Endodermal cell (in vitro differentiated cells): ENCODE measurements around the gene RNF220. TPM values are rescaled to one million over a fixed set of nuclear protein-coding genes. Genes with fewer than 3 reads are reported as not detected.
A peak's percentile ranks its signal among the peaks of the same experiment; 100 is the strongest.

Experiments
- DNase-seq: peaks from one replicate; pipeline ENCODE4 v3.0.0-alpha.2; 2017
- H3K27ac ChIP-seq: 2 replicates; pipeline ENCODE4 v1.5.1; 2013; ENCODE audit warnings: mild to moderate bottlenecking, low read depth, low read length, moderate library complexity
- H3K27me3 ChIP-seq: 2 replicates; pipeline ENCODE4 v1.6.1; 2013; ENCODE audit warnings: mild to moderate bottlenecking, low read length, moderate library complexity; ENCODE audit not compliant: insufficient read depth, control insufficient read depth, poor library complexity, severe bottlenecking
- H3K36me3 ChIP-seq: 2 replicates; pipeline ENCODE4 v1.7.0; 2013; ENCODE audit warnings: mild to moderate bottlenecking, low read length, moderate library complexity; ENCODE audit not compliant: control insufficient read depth, insufficient read depth
- H3K4me1 ChIP-seq: one replicate; pipeline ENCODE4 v1.7.0; 2013; ENCODE audit warnings: low read length; ENCODE audit not compliant: control insufficient read depth, insufficient read depth
- H3K4me3 ChIP-seq: 2 replicates; pipeline ENCODE4 v1.5.1; 2013; ENCODE audit warnings: mild to moderate bottlenecking, low read length, moderate library complexity
- H3K9ac ChIP-seq: 2 replicates; pipeline ENCODE4 v1.6.1; 2013; ENCODE audit warnings: mild to moderate bottlenecking, low read length, moderate library complexity; ENCODE audit not compliant: poor library complexity, severe bottlenecking; ENCODE audit errors: extremely low read depth
- H3K9me3 ChIP-seq: 2 replicates; pipeline ENCODE4 v1.6.1; 2013; ENCODE audit warnings: mild to moderate bottlenecking, low read length, moderate library complexity; ENCODE audit not compliant: control insufficient read depth
- H3K27ac Mint-ChIP-seq: 2 replicates; pipeline ENCODE4 v1.8.0; 2020; ENCODE audit warnings: mixed read lengths
- H3K27me3 Mint-ChIP-seq: 2 replicates; pipeline ENCODE4 v1.8.0; 2021; ENCODE audit warnings: mild to moderate bottlenecking, mixed read lengths; ENCODE audit not compliant: insufficient read depth
- H3K36me3 Mint-ChIP-seq: 2 replicates; pipeline ENCODE4 v1.8.0; 2020; ENCODE audit warnings: low read depth, mixed read lengths
- H3K4me1 Mint-ChIP-seq: 2 replicates; pipeline ENCODE4 v1.8.0; 2020; ENCODE audit warnings: mixed read lengths
- H3K4me3 Mint-ChIP-seq: 2 replicates; pipeline ENCODE4 v1.8.0; 2020; ENCODE audit warnings: mild to moderate bottlenecking, moderate library complexity, mixed read lengths
- H3K9me3 Mint-ChIP-seq: 2 replicates; pipeline ENCODE4 v1.8.0; 2020; ENCODE audit warnings: mild to moderate bottlenecking, mixed read lengths
- WGBS, 2 experiments: methylation state at CpG; one replicate each; pipeline versions ENCODE4 v1.1.5 to v1.1.7; 2013; ENCODE audit warnings: missing lambda C conversion rate in 2 of 2, mixed read lengths in 1 of 2; ENCODE audit not compliant: insufficient coverage in 1 of 2, insufficient read length in 1 of 2; 5-methylcytosine and 5-hydroxymethylcytosine counted together
- total RNA-seq, 2 donors: library from RNA; stranded (reverse); fragmentation: NEBNext Ultra II Directional in 1 of 2; extraction: Animal tissue kit (Norgen Biotek cat#: 25700) in 1 of 2; gene quantifications; 2 replicates in 1 of 2; 3 replicates in 1 of 2; pipeline ENCODE4 v1.2.1, GENCODE V29; 2021
- TF ChIP-seq, protein P1 (sequence below): fragments of 200-600 bp; sonication (generic); conservative IDR thresholded peaks from 2 replicates; pipeline ENCODE4 v1.5.0; 2021; ENCODE audit warnings: antibody characterized with exemption, mild to moderate bottlenecking

The RNF220 gene
- total RNA-seq, 2 donors from 2014 or later = 94.6 to 95.5 TPM

DNA sequence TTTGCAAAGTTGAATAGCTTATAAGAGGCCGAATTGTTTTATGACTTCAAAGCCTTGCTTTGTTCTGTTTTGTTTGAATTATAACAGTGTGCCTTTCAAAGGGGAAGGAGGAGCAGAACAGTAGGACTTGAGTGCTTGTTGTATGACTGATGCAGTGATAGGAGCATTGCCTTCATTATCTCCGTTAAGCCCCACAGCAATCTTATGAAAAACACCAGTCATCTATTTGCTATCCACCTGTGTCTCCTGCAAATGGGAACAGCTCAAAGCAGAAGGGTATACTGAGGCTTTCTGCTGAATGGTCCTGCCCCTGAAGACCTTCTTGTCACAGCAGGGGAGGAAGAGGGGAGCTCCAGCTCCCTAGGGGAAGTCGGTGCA, 127.5 kb downstream of the RNF220 start:
- Mint-ChIP-seq H3K27me3 (peaks cover 5% of the 10 kb centered on the region), H3K9me3 (no peaks in the 10 kb centered on the region), H3K36me3 (no peaks in the 10 kb centered on the region), H3K4me1 (peaks cover 35% of the 10 kb centered on the region), H3K4me3 (no peak overlapping the region), H3K27ac (no peak overlapping the region)
- Histone ChIP-seq H3K4me3 (no peak overlapping the region), H3K9ac (no peak overlapping the region), H3K27me3 (no peaks in the 10 kb centered on the region), H3K36me3 (no peaks in the 10 kb centered on the region), H3K9me3 (no peaks in the 10 kb centered on the region), H3K4me1 (peaks cover 3% of the 10 kb centered on the region), H3K27ac (no peak overlapping the region)
- TF ChIP-seq, protein P1, sequence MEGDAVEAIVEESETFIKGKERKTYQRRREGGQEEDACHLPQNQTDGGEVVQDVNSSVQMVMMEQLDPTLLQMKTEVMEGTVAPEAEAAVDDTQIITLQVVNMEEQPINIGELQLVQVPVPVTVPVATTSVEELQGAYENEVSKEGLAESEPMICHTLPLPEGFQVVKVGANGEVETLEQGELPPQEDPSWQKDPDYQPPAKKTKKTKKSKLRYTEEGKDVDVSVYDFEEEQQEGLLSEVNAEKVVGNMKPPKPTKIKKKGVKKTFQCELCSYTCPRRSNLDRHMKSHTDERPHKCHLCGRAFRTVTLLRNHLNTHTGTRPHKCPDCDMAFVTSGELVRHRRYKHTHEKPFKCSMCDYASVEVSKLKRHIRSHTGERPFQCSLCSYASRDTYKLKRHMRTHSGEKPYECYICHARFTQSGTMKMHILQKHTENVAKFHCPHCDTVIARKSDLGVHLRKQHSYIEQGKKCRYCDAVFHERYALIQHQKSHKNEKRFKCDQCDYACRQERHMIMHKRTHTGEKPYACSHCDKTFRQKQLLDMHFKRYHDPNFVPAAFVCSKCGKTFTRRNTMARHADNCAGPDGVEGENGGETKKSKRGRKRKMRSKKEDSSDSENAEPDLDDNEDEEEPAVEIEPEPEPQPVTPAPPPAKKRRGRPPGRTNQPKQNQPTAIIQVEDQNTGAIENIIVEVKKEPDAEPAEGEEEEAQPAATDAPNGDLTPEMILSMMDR = no peak
- 29 to 39% methylated on average over 2 to 3 of the region's 3 CpGs for WGBS, 2 experiments
- peak; percentile 55 for DNase-seq

DNA sequence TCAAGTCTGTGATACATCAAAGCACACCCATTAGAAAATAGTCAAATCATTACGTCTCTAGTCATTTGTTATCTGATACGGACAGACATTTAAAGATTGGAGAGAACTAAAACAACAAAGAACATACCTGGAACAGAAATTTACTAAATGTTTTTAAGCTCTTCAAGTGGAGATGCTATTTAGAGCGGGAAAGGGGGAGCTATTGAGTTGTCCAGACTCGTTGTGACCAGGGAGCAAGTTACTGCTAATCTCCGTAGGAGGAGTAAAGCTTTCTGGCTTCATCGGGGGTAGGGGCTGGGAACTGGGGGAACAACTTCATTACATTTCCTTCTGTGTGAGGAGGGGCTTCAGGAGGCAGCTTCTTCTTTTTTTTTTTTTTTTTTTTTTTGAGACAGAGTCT, 129.7 kb downstream of the RNF220 start:
- no peak for DNase-seq
- Histone ChIP-seq H3K27me3 (peaks cover 7% of the 10 kb centered on the region), H3K4me1 (peaks cover 3% of the 10 kb centered on the region), H3K36me3 (no peaks in the 10 kb centered on the region), H3K9ac (no peak overlapping the region), H3K4me3 (no peak overlapping the region), H3K27ac (no peak overlapping the region), H3K9me3 (no peaks in the 10 kb centered on the region)
- TF ChIP-seq, protein P1 = peak; percentile 59
- H3K9me3 Mint-ChIP-seq = no peaks in the 10 kb centered on the region
- H3K27ac Mint-ChIP-seq = no peak overlapping the region
- WGBS, 2 experiments = 60 to 67% methylated on average over 1 to 6 of the region's 6 CpGs
- peaks cover 38% of the 10 kb centered on the region for H3K4me1 Mint-ChIP-seq
- H3K27me3 Mint-ChIP-seq = peaks cover 23% of the 10 kb centered on the region
- no peak overlapping the region for H3K4me3 Mint-ChIP-seq
- no peaks in the 10 kb centered on the region for H3K36me3 Mint-ChIP-seq

DNA sequence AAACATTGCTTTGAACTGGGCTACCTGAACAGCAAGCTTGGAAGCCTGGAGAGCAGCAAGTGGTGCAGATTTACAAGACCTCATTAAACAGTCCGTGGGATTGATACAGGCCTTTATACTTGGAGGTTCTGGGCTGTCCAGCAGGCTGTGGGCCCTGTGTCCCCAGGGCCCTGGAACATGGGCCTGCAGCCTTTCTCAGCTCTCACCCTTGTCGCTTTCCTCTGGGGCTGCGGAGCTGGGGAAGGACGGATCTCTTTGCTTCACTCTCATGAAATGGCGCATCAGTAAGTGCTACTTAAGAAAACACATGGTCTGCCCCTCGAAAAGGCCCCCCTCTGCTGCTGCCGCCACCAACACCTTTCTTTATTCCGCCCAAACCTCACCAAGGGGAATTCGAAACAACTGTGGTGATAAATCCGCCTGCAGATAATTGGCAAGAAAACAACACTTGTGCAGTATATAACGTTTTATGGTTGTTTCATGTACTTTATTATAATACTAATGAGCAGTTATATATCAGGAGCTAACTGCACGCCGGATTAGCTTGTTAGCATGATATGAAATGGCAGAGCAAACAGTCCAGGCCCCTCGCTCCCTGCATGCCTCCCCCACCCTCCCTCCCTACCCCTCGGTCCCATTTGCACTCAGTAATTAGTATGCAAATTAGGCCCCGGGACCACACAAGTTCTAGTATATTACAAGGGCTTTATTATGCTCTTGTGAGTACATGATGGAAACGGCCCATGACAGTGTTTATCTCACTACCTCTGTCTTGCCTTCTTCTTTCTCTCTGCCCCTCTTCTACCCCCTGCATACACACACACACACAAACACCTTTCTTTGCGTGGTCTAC, 131.5 kb downstream of the RNF220 start:
- Mint-ChIP-seq H3K4me3 (no peak overlapping the region), H3K4me1 (peaks cover 43% of the 10 kb centered on the region), H3K27ac (no peak overlapping the region), H3K9me3 (no peaks in the 10 kb centered on the region), H3K27me3 (peaks cover 41% of the 10 kb centered on the region), H3K36me3 (no peaks in the 10 kb centered on the region)
- H3K27me3 ChIP-seq = peaks cover 25% of the 10 kb centered on the region
- H3K9ac ChIP-seq = no peak overlapping the region
- H3K27ac ChIP-seq = no peak overlapping the region
- TF ChIP-seq, protein P1 = no peak
- no peaks in the 10 kb centered on the region for H3K36me3 ChIP-seq
- H3K4me1 ChIP-seq = peaks cover 3% of the 10 kb centered on the region
- peak; percentile 56 for DNase-seq
- H3K4me3 ChIP-seq = no peak overlapping the region
- H3K9me3 ChIP-seq = no peaks in the 10 kb centered on the region
- WGBS, 2 experiments = 67 to 75% methylated on average over 3 to 17 of the region's 18 CpGs
